Uterus (tissue), 2 donors: ENCODE measurements around the gene CCDC117.

ENCODE experiments used
- CTCF ChIP-seq, 4 experiments: fragments of 200-600 bp in 2 of 4; fragments of 450-650 bp in 2 of 4; sonication (generic) in 2 of 4; IDR thresholded peaks; one replicate each; pipeline ENCODE4 v1.5.1; 2016 to 2019; ENCODE audit warnings: antibody characterized with exemption in 4 of 4, mild to moderate bottlenecking in 2 of 4, moderate library complexity in 1 of 4
- POLR2A ChIP-seq, 2 donors: fragments of 450-650 bp; IDR thresholded peaks; one replicate each; pipeline ENCODE4 v1.6.1; 2016; ENCODE audit warnings: antibody characterized with exemption in 2 of 2, mild to moderate bottlenecking in 1 of 2, moderate library complexity in 1 of 2

GRCh38 chr22:28826921-28827320 is 54.4 kb downstream of the CCDC117 start:
- TF ChIP-seq CTCF (IDR thresholded peaks at IDR 0.05) = no peak
- TF ChIP-seq POLR2A (IDR thresholded peaks at IDR 0.05) = no peak
